Measurements from ENCODE around the gene GALNT2.

GALNT2 gene

GRCh38 chr1:230237009-230237370, 170.0 kb downstream of the GALNT2 start:
- no peak for DNase-seq (ENCODE audit: low spot score)

DNA sequence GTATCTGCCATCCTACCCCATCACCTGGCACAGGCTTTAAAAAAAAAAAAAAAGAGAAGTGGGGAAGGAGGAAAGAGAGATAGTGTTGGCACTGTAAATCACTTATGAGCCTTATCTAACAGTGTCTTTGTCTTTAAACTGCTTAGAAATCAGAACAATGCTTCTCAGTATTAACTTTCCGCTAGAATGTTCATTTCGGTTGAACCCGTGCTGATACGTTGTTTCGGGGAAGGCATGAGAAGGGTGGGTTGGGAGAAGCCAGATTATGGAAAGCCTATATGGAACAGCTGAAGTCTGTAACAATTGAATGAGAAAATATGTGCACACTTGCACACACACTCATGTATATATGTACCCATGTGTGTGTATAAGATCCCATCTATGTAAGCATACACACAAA, 170.8 kb downstream of the GALNT2 start:
- no peak for DNase-seq (ENCODE audit: low spot score)

DNA sequence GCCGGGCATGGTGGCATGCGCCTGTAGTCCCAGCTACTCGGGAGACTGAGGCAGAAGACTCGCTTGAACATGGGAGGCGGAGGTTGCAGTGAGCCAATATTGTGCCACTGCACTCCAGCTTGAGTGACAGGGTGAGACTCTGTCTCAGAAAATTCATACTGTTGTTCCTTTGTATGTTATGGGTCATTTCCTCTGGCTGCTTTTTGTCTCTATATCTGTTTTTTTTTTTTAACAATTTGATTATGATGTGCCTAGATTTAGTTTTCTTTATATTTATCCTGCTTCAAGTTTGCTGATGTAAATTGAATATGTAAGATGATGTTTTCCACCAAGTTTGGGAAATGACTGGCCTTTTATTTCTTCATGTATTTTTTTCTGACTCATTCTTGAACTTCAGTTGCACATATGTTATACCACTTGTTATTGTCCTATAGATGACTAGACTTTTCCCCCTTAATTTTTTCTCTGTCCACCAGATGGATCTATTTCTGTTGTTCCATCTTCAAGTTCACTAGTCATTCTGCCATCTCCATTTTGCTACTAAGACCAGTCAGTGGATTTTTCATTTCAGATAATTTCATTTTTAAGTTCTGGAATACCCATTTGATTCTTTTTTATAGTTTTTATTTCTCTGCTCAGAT, 173.5 kb downstream of the GALNT2 start:
- DNase-seq (ENCODE audit: low spot score), result no peak

DNA sequence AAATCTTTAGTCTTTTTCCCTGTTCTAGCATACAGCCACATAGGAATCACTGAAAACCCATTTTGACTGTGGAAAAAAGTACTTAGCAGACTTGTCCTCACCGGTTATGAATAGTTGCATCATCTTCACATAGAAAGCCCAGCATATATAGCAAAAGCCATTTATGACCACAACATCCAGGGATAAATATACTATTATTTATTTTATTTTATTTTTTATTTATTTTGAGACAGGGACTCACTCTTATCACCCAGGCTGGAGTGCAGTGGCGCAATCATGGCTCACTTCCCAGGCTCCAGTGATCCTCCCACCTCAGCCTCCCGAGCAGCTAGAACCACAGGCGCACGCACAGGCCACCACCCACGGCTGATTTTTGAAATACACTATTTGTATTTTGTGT, 175.3 kb downstream of the GALNT2 start:
- DNase-seq (ENCODE audit: low spot score), result no peak

GRCh38 chr1:230243146-230243545, 176.1 kb downstream of the GALNT2 start:
- no peak for DNase-seq (ENCODE audit: low spot score)

GRCh38 chr1:230243583-230244353, 176.7 kb downstream of the GALNT2 start:
- no peak for DNase-seq (ENCODE audit: low spot score)

DNA sequence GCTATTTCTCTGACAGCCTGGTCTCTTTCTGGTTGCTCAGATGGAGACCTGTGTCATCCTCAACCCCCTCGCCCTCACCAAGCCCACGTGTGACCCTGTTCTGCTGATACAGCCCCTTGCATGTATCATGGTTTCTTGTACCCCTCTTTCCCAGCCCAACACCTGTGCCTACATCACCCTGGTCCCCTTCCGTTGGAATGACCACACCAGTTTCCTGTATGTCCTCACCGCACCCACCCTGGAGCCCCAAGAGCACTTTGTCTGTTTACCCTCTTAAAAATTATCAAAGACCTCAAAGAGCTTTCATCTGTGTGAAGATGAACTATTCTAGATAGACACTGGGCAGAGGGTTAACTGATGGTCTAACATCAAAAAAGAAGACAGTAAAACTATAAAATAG, 179.5 kb downstream of the GALNT2 start:
- no peak for DNase-seq (ENCODE audit: low spot score)

DNA sequence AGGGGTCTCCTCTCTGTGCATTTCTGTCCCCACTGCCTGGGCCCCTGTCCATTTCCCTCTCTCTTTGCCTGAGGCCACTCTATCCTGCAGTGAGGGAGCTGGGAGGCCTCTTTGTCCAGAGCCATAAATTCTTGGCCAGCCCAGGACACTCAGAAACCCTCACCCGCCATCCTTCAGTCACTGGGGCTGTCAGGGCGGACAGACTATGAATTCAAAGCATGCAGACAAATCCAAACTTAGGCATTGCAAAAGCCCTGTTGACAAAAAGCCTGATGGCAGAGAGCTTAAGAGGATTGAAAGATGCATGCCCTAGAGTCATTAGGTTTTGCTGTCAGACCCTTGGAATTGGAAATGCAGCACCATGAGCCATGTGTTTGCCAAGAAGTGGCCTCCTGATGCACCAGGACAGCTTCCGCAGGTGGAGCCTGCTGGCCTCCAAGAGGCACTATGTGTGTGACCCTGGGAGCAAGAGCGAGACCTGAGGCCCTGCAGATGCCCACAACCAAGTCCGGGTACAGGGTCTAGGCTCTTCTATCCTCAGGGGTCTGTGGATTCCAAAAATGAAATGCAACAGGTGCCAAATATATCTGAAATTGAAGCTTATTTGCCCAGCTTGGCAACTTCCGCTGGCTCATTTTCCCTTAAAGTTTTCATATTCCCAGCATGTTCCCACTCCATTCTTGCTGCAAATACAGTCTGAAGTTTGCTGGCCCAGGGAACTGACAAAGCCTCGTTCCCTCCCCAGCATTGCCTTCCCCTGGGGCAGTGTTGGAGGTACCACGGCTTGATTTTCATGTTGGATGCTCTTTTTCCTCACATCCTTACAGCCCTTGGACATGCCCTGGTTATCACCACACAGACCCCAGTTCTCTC, 181.2 kb downstream of the GALNT2 start:
- no peak for DNase-seq (ENCODE audit: low spot score)

GRCh38 chr1:230248889-230249270, 181.8 kb downstream of the GALNT2 start:
- no peak for DNase-seq (ENCODE audit: low spot score)

DNA sequence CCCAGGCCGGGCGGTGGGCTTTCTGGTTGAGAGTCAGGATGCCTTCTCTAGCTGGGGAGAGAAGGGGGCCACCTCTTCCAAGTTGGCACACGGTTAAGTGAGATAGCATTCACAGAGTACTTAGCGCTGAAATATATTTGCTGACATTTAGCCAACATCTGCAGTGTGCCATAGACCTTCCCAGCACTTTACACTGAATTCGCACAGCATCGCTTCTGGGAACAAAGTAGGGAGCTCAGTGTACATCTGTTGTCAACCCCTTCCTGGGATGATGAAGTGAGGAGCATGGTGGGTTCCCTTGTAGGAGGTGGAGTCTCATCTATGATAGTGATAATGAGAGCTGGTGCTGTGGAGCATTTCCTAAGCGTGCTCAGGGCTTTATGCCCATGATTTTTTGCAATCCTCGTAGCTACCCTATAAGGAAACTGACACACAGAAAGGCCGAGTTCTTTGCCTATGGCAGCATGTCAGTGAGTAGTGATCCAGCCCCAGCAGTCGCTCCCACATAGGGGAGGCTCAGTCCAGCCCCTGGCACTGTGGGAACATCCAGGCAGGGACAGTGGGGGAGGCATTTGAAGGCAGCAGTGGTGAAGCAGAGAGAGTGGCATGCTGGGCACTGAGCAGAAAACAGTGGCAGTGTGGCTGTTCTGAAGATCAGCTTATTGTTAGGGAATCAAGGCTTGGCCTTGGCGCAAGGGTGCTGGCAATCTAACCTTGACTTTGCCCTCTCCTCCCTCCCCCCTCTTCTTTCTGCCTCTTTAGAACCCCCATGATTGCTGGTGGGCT, 182.8 kb downstream of the GALNT2 start:
- no peak for DNase-seq (ENCODE audit: low spot score)

DNA sequence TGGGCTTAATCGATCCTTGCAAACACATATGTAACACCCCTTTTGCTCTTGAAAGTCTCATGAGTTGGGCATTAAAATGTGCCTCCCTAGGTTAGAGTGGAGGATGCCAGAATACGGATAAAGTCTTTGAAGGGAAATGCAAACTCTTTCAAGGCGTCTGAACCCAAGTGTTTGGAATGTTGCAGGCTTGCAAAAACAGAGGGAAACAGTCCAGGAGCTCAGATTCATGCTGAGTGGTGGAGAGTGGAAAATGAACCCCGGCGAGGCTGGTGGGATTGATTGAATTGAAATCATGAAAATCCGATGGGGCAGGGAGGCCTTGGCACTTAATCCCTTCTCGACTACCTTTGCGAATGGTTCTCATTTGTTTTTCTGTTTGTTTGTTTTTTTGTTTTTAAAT, 183.6 kb downstream of the GALNT2 start:
- no peak for DNase-seq (ENCODE audit: low spot score)

- no peak for DNase-seq (ENCODE audit: low spot score)
Observed at GRCh38 chr1:230251644-230252191, 184.7 kb downstream of the GALNT2 start.

DNA sequence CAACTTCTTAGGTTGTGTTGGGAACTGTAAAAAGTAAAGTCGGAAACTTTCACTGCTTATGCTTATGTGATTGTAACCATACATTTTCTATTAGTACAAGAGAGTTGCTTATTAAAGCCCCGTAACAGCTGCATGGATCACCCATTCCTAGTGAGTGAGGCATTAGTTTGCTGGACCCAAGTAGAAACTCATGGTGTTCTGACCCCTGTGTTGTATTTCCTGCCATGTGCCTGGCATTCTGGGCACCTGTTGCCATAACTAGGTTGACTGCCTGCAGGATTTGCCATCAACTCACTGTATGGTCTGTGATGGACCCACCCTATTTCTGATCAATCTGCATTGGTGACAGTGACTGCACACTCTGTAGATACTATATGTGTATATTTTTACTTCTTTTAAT, 186.1 kb downstream of the GALNT2 start:
- no peak for DNase-seq (ENCODE audit: low spot score)

GRCh38 chr1:230254265-230254664, 187.2 kb downstream of the GALNT2 start:
- no peak for DNase-seq (ENCODE audit: low spot score)

- no peak for DNase-seq (ENCODE audit: low spot score)
Observed at GRCh38 chr1:230255116-230255515, 188.1 kb downstream of the GALNT2 start.

- DNase-seq (ENCODE audit: low spot score), result no peak
Observed at GRCh38 chr1:230255991-230256390, 189.0 kb downstream of the GALNT2 start.

DNA sequence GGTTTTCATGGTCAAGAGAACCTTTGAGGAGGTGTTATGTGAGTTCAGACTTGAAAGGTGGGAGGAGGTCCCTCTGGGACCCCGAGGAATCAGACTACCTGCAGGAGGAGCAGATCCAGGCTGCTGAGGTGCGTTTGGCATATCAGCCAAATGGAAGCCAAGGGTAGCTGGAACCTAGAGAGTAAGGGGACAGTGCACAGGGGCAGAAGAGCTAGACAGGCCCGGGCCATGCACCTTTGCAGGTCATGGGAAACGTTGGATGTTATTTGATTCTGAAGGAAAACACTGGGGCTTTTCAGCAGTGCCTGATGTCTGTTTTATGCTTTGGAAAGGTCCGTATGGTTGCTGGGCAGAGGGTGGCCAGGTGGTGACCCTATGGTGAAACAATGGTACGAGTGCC, 189.9 kb downstream of the GALNT2 start:
- DNase-seq (ENCODE audit: low spot score), result no peak

- no peak for DNase-seq (ENCODE audit: low spot score)
Observed at GRCh38 chr1:230259621-230260020, 192.6 kb downstream of the GALNT2 start.

- no peak for DNase-seq (ENCODE audit: low spot score)
Observed at GRCh38 chr1:230260831-230261230, 193.8 kb downstream of the GALNT2 start.

DNA sequence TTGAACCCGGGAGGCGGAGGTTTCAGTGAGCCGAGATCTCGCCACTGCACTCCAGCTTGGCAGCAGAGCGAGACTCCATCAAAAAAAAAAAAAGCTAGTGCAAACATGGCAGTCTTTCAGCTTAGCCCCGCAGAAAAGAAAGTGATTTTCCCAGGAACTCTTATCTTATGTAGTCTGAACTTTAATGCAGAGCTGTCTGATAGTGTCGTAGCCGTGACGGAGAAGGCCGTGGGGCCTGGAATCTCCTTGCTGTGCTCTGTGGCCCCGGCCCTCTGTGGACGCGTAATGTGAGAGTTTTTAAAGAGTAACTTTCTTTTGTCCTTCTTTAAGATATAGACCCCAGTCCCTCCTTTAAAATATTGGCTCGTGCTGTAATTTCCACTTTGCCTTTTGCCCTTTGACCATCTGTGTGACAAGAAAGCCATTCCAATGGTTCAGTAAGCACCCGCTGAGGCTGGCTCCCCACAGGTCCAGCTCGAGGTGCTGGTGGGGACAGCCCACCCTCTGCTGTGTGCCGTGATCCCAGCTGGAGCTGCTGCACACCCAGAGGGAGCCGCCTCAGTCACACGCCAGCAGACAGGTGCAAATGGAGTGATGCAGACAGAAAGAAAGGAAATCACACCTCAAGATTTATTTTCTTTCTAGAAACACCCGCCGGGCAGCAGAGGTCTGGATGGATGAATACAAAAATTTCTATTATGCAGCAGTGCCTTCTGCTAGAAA, 195.1 kb downstream of the GALNT2 start:
- DNase-seq (ENCODE audit: low spot score), result no peak

GRCh38 chr1:230262867-230263567, 196.0 kb downstream of the GALNT2 start:
- DNase-seq (ENCODE audit: low spot score), result no peak

Measured in CD4-positive, alpha-beta T cell treated with Interleukin-15 for 4 hours (primary cell).